Ectodermal cell (in vitro differentiated cells): ENCODE data around the gene NUFIP2.
A peak's percentile ranks its signal among the peaks of the same experiment; 100 is the strongest.

ENCODE experiments used
- H3K27ac ChIP-seq: 2 replicates; pipeline ENCODE4 v1.7.0; 2013; ENCODE audit warnings: mild to moderate bottlenecking, low read depth, low read length; ENCODE audit not compliant: insufficient read depth, poor library complexity, severe bottlenecking
- H3K27me3 ChIP-seq: 2 replicates; pipeline ENCODE4 v1.7.0; 2013; ENCODE audit warnings: mild to moderate bottlenecking, low read length; ENCODE audit not compliant: insufficient read depth, control insufficient read depth, poor library complexity, severe bottlenecking
- H3K36me3 ChIP-seq: one replicate; pipeline ENCODE4 v1.7.0; 2013; ENCODE audit warnings: low read length; ENCODE audit not compliant: control insufficient read depth, insufficient read depth
- H3K4me1 ChIP-seq: one replicate; pipeline ENCODE4 v1.7.0; 2013; ENCODE audit warnings: low read length; ENCODE audit not compliant: control insufficient read depth, insufficient read depth
- H3K4me3 ChIP-seq: 2 replicates; pipeline ENCODE4 v1.7.0; 2013; ENCODE audit warnings: low read depth, low read length, control low read depth; ENCODE audit not compliant: insufficient read depth
- H3K9me3 ChIP-seq: 2 replicates; pipeline ENCODE4 v1.7.0; 2013; ENCODE audit warnings: mild to moderate bottlenecking, low read length, moderate library complexity; ENCODE audit not compliant: control insufficient read depth
- WGBS, 2 experiments: methylation state at CpG; one replicate each; pipeline ENCODE4 v1.1.7; 2013; ENCODE audit warnings: missing lambda C conversion rate in 2 of 2; 5-methylcytosine and 5-hydroxymethylcytosine counted together

Gene NUFIP2

DNA sequence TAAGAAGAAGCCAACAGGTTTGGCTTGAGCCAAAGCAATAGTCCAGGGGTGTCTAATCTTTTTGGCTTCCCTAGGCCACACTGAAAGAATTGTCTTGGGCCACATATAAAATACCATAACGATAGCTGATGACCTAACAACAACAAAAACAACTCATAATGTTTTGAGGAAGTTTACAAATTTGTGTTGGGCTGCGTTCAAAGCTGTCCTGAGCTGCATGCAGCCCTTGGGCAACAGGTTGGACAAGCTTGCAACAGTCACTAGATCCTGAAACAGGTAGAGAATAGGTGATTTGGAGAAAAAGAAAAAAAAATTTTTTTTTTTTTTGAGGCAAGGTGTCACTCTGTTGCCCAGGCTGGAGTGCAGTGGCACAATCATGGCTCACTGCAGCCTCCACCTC lies 42.8 kb downstream of the NUFIP2 start:
- no peaks in the 10 kb centered on the region for H3K36me3 ChIP-seq
- 86 to 97% methylated on average over 2 of the region's 2 CpGs for WGBS, 2 experiments
- no peak overlapping the region for H3K27ac ChIP-seq
- H3K9me3 ChIP-seq: no peaks in the 10 kb centered on the region
- peaks cover 9% of the 10 kb centered on the region for H3K4me1 ChIP-seq
- no peak overlapping the region for H3K4me3 ChIP-seq
- H3K27me3 ChIP-seq: no peaks in the 10 kb centered on the region

DNA sequence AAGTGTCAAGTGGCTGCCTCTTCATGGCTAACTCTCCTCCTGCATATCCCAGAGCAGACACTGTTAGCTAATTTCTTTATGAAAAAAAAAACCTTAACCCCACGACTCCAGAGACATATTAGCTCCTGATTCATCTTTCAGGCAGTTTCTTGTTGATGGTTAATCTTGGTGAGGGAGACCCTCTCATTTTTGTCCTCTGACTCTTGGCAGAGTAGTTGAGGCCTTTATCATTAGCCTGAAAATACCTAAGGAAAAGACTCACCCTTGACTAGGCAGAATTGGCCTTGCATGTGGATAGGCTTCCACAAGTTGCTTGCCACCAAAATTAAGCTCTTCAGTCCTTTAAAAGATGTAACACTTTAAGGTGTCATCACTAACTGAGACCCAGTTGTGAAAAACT lies 43.3 kb downstream of the NUFIP2 start:
- no peak overlapping the region for H3K4me3 ChIP-seq
- WGBS, 2 experiments: 92% methylated on average over 1 of the region's 1 CpG; no CpG with 5 or more reads in 1 of the 2 experiments
- no peaks in the 10 kb centered on the region for H3K36me3 ChIP-seq
- H3K4me1 ChIP-seq: peaks cover 9% of the 10 kb centered on the region
- H3K27me3 ChIP-seq: no peaks in the 10 kb centered on the region
- H3K27ac ChIP-seq: no peak overlapping the region
- H3K9me3 ChIP-seq: no peaks in the 10 kb centered on the region

DNA sequence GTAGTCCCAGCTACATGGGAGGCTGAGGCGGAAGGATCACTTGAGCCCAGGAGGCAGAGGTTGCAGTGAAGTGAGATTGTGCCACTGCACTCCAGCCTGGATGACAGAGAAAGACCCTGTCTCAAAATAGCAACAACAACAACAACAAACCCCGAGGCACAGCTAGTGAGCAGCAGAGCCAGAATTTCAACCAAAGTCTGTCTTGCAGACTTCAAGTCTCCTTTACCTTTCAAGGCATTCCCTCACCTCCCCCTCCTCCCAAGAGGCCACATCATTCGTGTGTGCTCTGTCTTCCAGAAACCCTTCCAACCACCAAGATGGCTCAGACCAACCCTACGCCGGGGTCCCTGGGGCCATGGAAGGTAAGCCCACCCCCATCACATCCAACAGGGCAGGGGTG lies 45.1 kb downstream of the NUFIP2 start:
- H3K36me3 ChIP-seq: no peaks in the 10 kb centered on the region
- no peak overlapping the region for H3K4me3 ChIP-seq
- no peaks in the 10 kb centered on the region for H3K27me3 ChIP-seq
- H3K4me1 ChIP-seq: peaks cover 9% of the 10 kb centered on the region
- WGBS, 2 experiments: 91 to 94% methylated on average over 5 of the region's 5 CpGs
- H3K9me3 ChIP-seq: no peaks in the 10 kb centered on the region
- no peak overlapping the region for H3K27ac ChIP-seq

DNA sequence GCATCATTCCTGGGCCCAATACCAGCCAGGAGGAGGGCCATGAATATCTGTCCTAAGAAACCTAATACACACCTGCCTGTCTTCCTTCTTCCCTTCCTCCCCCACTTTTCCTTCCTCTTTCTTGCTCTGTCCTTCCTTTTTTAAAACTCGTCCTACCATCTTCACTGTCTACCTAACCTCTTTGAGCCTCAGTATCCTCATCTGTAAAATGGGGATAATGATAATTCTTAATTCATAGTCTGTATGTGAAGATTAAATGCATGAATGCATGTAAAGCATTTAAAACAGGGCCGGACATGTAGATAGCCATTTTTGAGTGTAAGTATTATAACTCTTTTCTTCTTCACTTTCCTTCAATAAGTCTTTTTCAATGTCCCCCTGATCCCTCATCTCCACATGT lies 46.7 kb downstream of the NUFIP2 start:
- H3K4me3 ChIP-seq: no peak overlapping the region
- 56 to 89% methylated on average over 1 to 2 of the region's 2 CpGs for WGBS, 2 experiments
- peak overlapping the region; percentile 70 for H3K27ac ChIP-seq
- no peaks in the 10 kb centered on the region for H3K27me3 ChIP-seq
- peaks cover 9% of the 10 kb centered on the region for H3K4me1 ChIP-seq
- no peaks in the 10 kb centered on the region for H3K9me3 ChIP-seq
- no peaks in the 10 kb centered on the region for H3K36me3 ChIP-seq

DNA sequence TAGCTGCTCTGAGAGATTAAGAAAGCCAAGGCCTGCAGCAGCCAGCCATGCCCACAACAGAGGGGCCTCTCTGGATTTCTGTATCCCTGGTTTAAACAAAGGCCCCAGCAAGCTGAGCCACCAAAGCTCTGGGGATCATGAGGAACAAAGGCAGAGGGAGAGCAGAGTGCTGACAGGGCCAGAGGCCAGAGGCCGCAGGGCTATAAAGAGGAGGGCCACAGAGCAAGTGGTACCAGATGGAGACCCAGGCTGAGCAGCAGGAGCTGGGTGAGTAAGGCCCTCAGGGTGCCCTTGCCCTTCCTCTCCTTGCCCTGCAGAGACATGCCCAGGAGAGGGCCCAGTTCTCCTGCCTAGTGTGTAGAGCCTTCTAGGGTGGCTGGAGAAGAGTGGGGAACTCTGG lies 47.3 kb downstream of the NUFIP2 start, which contains the start of gene CRYBA1:
Gene CRYBA1, plus strand, starts transcription at position 232 of the 400 bp plus-strand sequence. Its CDS starts 5 bp downstream, at position 237.
- H3K27me3 ChIP-seq: no peaks in the 10 kb centered on the region
- no peaks in the 10 kb centered on the region for H3K9me3 ChIP-seq
- no peak within 1 kb of the TSS for H3K4me3 ChIP-seq
- WGBS, 2 experiments: 36 to 39% methylated on average over 1 of the region's 1 CpG
- H3K27ac ChIP-seq: peak within 1 kb of the TSS; percentile 70
- H3K4me1 ChIP-seq: peaks cover 14% of the 10 kb centered on the region
- H3K36me3 ChIP-seq: no peaks in the 10 kb centered on the region

DNA sequence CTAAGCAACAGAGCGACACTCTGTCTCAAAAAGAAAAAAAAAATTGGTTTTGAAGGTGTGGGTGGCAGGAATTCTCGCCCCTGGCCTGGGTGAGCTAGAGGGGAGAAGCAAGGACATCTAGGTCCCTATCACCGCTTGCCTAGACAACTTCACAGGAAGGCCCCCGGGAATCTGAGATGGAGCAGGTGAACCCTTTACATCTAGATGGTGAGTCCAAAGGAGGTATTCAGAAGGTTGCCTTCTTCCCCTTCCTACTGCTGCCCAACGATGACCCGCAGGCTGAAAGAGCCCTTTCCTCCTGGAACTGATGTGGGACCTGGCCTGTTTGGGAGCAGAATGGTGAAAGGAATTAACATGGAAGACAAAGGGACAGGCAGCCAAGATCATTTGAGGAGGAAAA lies 48.5 kb downstream of the NUFIP2 start:
- H3K27me3 ChIP-seq: no peaks in the 10 kb centered on the region
- H3K9me3 ChIP-seq: no peaks in the 10 kb centered on the region
- H3K4me3 ChIP-seq: no peak overlapping the region
- H3K36me3 ChIP-seq: no peaks in the 10 kb centered on the region
- H3K4me1 ChIP-seq: peaks cover 26% of the 10 kb centered on the region
- 92 to 96% methylated on average over 6 of the region's 6 CpGs for WGBS, 2 experiments
- H3K27ac ChIP-seq: no peak overlapping the region

DNA sequence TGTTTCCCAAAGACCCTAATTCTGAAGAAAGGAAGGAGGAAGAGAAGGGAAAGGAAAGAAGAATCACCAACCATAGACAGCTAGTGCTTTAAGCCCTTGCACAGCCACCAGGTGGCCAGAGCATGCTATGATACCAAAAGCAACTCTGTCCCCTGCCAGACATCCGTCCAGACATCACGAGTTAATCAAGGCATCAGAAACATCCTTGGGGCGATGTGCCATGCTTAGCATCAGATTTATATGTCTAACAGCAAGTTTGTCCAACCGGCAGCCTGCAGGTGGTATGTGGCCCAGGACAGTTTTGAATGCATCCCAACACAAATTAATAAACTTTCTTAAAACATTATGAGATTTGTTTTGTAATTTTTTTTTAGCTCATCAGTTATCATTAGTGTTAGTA lies 50.2 kb downstream of the NUFIP2 start:
- WGBS, 2 experiments: 79% methylated on average over 4 of the region's 4 CpGs
- Histone ChIP-seq H3K27me3 (no peaks in the 10 kb centered on the region), H3K4me1 (peaks cover 30% of the 10 kb centered on the region), H3K9me3 (no peaks in the 10 kb centered on the region), H3K36me3 (no peaks in the 10 kb centered on the region), H3K27ac (no peak overlapping the region), H3K4me3 (no peak overlapping the region)

DNA sequence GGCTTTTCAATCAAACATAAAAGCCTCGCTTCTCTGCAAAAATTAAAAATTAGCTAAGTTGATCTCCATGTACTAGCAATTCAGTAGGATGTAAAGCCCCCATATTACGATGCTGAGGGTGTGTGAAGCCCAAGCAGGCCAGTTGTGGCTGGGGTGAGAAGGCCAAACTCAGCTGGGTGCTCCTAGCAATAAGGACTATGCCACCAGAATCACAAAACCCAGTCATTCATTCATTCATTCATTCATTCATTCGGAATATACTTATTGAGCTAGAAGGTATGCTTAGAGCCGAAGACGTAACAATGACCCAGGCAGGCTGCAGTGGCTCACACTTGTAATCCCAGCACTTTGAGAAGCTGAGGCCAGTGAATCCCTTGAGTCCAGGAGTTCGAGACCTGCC lies 51.2 kb downstream of the NUFIP2 start:
- Histone ChIP-seq H3K27me3 (no peaks in the 10 kb centered on the region), H3K27ac (no peak overlapping the region), H3K4me3 (no peak overlapping the region), H3K4me1 (peaks cover 30% of the 10 kb centered on the region), H3K9me3 (no peaks in the 10 kb centered on the region), H3K36me3 (no peaks in the 10 kb centered on the region)
- WGBS, 2 experiments: 95 to 96% methylated on average over 6 of the region's 6 CpGs

DNA sequence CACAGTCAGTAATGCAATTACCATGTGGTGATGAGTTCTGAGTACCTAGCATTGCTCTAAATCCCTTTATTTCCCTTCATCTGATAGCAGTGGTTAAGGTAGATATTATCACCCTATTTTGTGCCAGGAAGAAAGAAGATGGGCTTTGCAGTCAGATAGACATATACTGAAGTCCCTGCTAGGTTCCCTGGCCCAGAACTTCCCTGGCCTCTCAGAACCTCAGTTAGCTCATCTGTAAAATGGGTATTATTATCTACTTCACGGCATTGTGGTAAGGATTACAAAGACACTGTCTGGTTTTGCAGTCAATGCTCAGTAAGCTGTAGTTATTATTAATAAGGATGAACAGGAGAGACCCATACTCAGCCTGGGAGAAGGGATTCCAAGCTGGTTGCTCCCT lies 51.9 kb downstream of the NUFIP2 start:
- no peaks in the 10 kb centered on the region for H3K27me3 ChIP-seq
- no peak overlapping the region for H3K4me3 ChIP-seq
- H3K27ac ChIP-seq: no peak overlapping the region
- no peaks in the 10 kb centered on the region for H3K9me3 ChIP-seq
- no peaks in the 10 kb centered on the region for H3K36me3 ChIP-seq
- 100% methylated on average over 1 of the region's 1 CpG for WGBS, 2 experiments
- H3K4me1 ChIP-seq: peaks cover 29% of the 10 kb centered on the region

DNA sequence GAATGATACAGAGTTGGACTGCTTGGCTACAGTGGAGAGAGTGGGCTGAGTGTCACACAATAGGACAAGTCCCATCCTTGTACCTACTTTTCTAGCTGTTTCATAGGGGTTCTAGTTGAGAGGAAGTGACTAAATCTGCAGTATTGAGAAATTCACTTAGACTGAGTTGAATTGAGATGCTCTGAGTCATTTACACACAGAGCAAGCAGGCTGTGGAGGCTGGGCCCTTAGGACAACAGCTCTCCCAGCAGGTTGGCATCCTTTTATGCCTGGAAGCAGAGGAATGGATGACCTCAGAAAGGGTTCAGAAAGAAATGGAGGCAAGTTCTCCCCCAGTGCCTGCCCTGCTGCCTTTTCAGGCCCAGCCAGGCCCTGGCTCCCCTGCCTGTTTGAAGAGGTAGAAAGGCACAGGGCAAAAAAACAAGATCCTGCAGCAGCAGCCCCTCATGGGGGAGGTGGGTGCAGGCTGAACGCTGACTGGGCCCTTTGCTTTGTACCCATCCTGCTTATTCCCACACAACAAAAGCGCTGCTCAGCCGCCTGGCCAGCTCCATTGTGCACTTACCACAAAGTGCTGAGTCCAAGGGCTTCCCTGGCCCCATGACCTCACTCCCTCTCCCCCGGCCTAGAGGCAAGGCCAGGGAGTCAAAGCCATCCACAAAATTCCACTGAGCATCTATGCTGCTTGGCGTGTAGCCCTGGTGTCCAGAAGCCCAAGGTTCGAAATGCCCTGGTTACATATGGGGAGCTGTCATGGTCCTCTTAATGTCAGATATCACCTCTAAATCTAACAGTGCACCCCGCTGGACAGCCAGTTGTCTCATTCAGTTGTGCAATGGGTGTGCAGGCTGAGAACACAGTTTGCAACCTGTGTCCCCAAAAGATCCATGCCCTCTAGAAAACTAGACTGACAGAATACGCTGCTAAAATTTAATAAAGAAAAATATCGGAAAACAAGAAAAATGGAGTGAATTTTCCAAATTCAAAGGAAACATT lies 52.7 kb downstream of the NUFIP2 start:
- no peaks in the 10 kb centered on the region for H3K36me3 ChIP-seq
- no peak overlapping the region for H3K4me3 ChIP-seq
- WGBS, 2 experiments: 49 to 53% methylated on average over 9 of the region's 9 CpGs
- H3K4me1 ChIP-seq: peaks cover 21% of the 10 kb centered on the region
- H3K27ac ChIP-seq: peak overlapping the region; percentile 97
- no peaks in the 10 kb centered on the region for H3K27me3 ChIP-seq
- H3K9me3 ChIP-seq: no peaks in the 10 kb centered on the region
